Measurements from ENCODE around the gene KRTAP10-6.

GRCh38 chr21:44568667-44569556 is 23.4 kb downstream of the KRTAP10-6 start:
- no peak for TF ChIP-seq CTCF (IDR thresholded peaks at IDR 0.05)
- TF ChIP-seq POLR2A (IDR thresholded peaks at IDR 0.05) = no peak

Data from testis (tissue), 2 donors.